Mammary epithelial cell (primary cell): ENCODE measurements around the gene MAPKBP1.

ENCODE experiments used
- EZH2 ChIP-seq: IDR thresholded peaks from 2 replicates; pipeline ENCODE4 v1.6.1; 2012; ENCODE audit warnings: low read length, inconsistent platforms, borderline replicate concordance
- TF ChIP-seq, protein P1 (sequence below), 2 donors: IDR thresholded peaks in 1 of 2; conservative IDR thresholded peaks in 1 of 2; 2 replicates each; pipeline ENCODE4 v1.5.1; 2011 to 2012; ENCODE audit warnings: inconsistent platforms in 2 of 2, low read length in 2 of 2, mild to moderate bottlenecking in 2 of 2, control low read depth in 1 of 2, low read depth in 1 of 2; ENCODE audit not compliant: insufficient read depth in 1 of 2; ENCODE audit errors: extremely low read depth in 1 of 2

DNA sequence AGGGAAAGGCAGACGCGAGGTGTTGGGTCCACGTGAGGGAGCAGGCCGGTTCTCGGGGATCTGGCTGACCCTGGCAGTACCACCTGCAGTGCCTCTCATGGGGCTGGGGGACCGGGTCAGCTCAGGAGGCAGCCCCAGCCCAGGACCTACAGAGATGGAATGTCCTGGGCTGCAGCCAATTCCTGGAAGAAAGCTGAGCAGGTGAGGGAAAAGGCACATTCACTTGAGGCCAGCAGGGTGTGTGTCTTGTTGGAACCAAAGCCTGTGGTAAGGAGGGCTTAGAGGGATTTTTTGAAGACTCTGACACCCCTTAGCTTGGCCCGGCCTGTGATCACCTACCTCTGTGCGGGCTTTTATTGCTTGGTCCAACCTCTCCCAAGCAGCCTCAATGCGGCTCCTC, 80.2 kb downstream of the MAPKBP1 start:
- TF ChIP-seq, protein P1, sequence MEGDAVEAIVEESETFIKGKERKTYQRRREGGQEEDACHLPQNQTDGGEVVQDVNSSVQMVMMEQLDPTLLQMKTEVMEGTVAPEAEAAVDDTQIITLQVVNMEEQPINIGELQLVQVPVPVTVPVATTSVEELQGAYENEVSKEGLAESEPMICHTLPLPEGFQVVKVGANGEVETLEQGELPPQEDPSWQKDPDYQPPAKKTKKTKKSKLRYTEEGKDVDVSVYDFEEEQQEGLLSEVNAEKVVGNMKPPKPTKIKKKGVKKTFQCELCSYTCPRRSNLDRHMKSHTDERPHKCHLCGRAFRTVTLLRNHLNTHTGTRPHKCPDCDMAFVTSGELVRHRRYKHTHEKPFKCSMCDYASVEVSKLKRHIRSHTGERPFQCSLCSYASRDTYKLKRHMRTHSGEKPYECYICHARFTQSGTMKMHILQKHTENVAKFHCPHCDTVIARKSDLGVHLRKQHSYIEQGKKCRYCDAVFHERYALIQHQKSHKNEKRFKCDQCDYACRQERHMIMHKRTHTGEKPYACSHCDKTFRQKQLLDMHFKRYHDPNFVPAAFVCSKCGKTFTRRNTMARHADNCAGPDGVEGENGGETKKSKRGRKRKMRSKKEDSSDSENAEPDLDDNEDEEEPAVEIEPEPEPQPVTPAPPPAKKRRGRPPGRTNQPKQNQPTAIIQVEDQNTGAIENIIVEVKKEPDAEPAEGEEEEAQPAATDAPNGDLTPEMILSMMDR (conservative IDR thresholded peaks at IDR 0.05 in 1 of 2, IDR thresholded peaks at IDR 0.05 in 1 of 2; ENCODE audit: extremely low read depth in 1 of 2, insufficient read depth in 1 of 2, low read depth in 1 of 2, low read length in 2 of 2): no peak
- no peak for TF ChIP-seq EZH2
